DOHH2 (cell line): ENCODE results near the gene BCO2.

Experiments used
- H3F3A ChIP-seq: fragments of 200-600 bp; sonication (generic), shearing (Covaris generic); 2 replicates; pipeline ENCODE4 v1.6.0; 2016; ENCODE audit warnings: antibody characterized with exemption, mild to moderate bottlenecking; ENCODE audit not compliant: control insufficient read depth, insufficient read depth
- H3K27ac ChIP-seq: fragments of 200-600 bp; sonication (generic); 2 replicates; pipeline ENCODE4 v1.5.1; 2014; ENCODE audit warnings: low read depth, mild to moderate bottlenecking, low read length, moderate library complexity
- H3K27me3 ChIP-seq: fragments of 200-600 bp; sonication (generic); 2 replicates; pipeline ENCODE4 v1.6.1; 2014; ENCODE audit warnings: mild to moderate bottlenecking, low read length, mixed read lengths; ENCODE audit not compliant: control insufficient read depth
- H3K36me3 ChIP-seq: fragments of 200-600 bp; sonication (generic); 2 replicates; pipeline ENCODE4 v1.6.1; 2014; ENCODE audit warnings: mild to moderate bottlenecking, low read length, moderate library complexity, mixed read lengths; ENCODE audit not compliant: control insufficient read depth
- H3K4me1 ChIP-seq: fragments of 200-600 bp; sonication (generic); 2 replicates; pipeline ENCODE4 v1.6.1; 2014; ENCODE audit warnings: mild to moderate bottlenecking, low read length, mixed read lengths; ENCODE audit not compliant: control insufficient read depth
- H3K4me2 ChIP-seq: fragments of 200-600 bp; sonication (generic); 2 replicates; pipeline ENCODE4 v1.6.0; 2014; ENCODE audit warnings: mild to moderate bottlenecking, low read length, moderate library complexity
- H3K4me3 ChIP-seq: fragments of 200-600 bp; sonication (generic); 2 replicates; pipeline ENCODE4 v1.5.1; 2014; ENCODE audit warnings: mild to moderate bottlenecking, low read length, mixed read lengths
- H3K79me2 ChIP-seq: fragments of 200-600 bp; sonication (generic); 2 replicates; pipeline ENCODE4 v1.6.1; 2014; ENCODE audit warnings: mild to moderate bottlenecking, low read length, mixed read lengths; ENCODE audit not compliant: control insufficient read depth
- H3K9me2 ChIP-seq: fragments of 200-600 bp; sonication (generic); replicated peaks from 2 replicates; pipeline ENCODE4 v1.6.1; 2014; ENCODE audit warnings: mild to moderate bottlenecking, low read length, mixed read lengths; ENCODE audit not compliant: control insufficient read depth
- H3K9me3 ChIP-seq: fragments of 200-600 bp; sonication (generic); 2 replicates; pipeline ENCODE4 v1.6.1; 2014; ENCODE audit warnings: antibody characterized with exemption, low read length, mixed read lengths; ENCODE audit not compliant: control insufficient read depth, insufficient read depth
- H4K20me1 ChIP-seq: fragments of 200-600 bp; sonication (generic); 2 replicates; pipeline ENCODE4 v1.6.0; 2014; ENCODE audit warnings: low read depth, mild to moderate bottlenecking, antibody characterized with exemption, low read length, moderate library complexity; ENCODE audit not compliant: control insufficient read depth, insufficient read depth
- CTCF ChIP-seq: fragments of 200-600 bp; sonication (generic); IDR thresholded peaks from one replicate; pipeline ENCODE4 v1.5.1; 2014; ENCODE audit warnings: antibody characterized with exemption, mild to moderate bottlenecking, low read depth, low read length; ENCODE audit not compliant: poor library complexity, severe bottlenecking
- EZH2phosphoT487 ChIP-seq: fragments of 200-600 bp; sonication (generic); IDR thresholded peaks from 2 replicates; pipeline ENCODE4 v1.6.1; 2017; ENCODE audit warnings: borderline replicate concordance, mild to moderate bottlenecking, antibody characterized with exemption, low read length, moderate library complexity, mixed read lengths

BCO2 gene

GRCh38 chr11:112267188-112267591, 91.9 kb downstream of the BCO2 start:
- Histone ChIP-seq H3K4me2 (no peak overlapping the region), H3F3A (no peaks in the 10 kb centered on the region), H3K4me1 (peaks cover 6% of the 10 kb centered on the region), H3K36me3 (no peaks in the 10 kb centered on the region), H3K4me3 (no peak overlapping the region), H3K9me3 (no peaks in the 10 kb centered on the region), H3K79me2 (no peaks in the 10 kb centered on the region), H3K27ac (no peak overlapping the region), H3K9me2 (no peaks in the 10 kb centered on the region), H3K27me3 (no peaks in the 10 kb centered on the region), H4K20me1 (no peaks in the 10 kb centered on the region)
- no peak for TF ChIP-seq CTCF
- TF ChIP-seq EZH2phosphoT487, result no peak

- no peak overlapping the region for H3K27ac ChIP-seq
- peaks cover 6% of the 10 kb centered on the region for H3K4me1 ChIP-seq
- H3K4me2 ChIP-seq, result no peak overlapping the region
- H3K79me2 ChIP-seq, result no peaks in the 10 kb centered on the region
- no peaks in the 10 kb centered on the region for H4K20me1 ChIP-seq
- H3K27me3 ChIP-seq, result no peaks in the 10 kb centered on the region
- H3K36me3 ChIP-seq, result no peaks in the 10 kb centered on the region
- TF ChIP-seq EZH2phosphoT487, result no peak
- TF ChIP-seq CTCF, result no peak
- no peaks in the 10 kb centered on the region for H3K9me2 ChIP-seq
- no peak overlapping the region for H3K4me3 ChIP-seq
- H3K9me3 ChIP-seq, result no peaks in the 10 kb centered on the region
- no peaks in the 10 kb centered on the region for H3F3A ChIP-seq
These were observed 93.1 kb downstream of the BCO2 start for GRCh38 chr11:112268406-112268805.
